IMR-90 (cell line): Measurements from ENCODE around the gene OPCML. TPM values are rescaled to one million over a fixed set of nuclear protein-coding genes. Genes with fewer than 3 reads are reported as not detected.

Experiments
- ATAC-seq: fragments of 200-7000 bp; cut with Tn5 transposase; 2 replicates; pipeline ENCODE4 v1.9.1; 2020; ENCODE audit warnings: low read depth, mild to moderate bottlenecking, moderate library complexity
- BruUV-seq: library from RNA; stranded (reverse); fragments of 400-500 nt; replicated peaks from 2 replicates; lab custom pipeline; 2021; lab: Mats Ljungman, UMichigan
- CTCF ChIA-PET: fragments of 300-600 bp; formaldehyde crosslinking; extraction: SDS; loops from one replicate; lab custom pipeline; 2021; ENCODE audit warnings: antibody characterized with exemption; lab: Yijun Ruan, JAX
- POLR2A ChIA-PET: fragments of 300-600 bp; sonication (Branson Sonifier 250); formaldehyde crosslinking; loops from one replicate; lab custom pipeline; 2022; ENCODE audit warnings: antibody characterized with exemption; ENCODE audit not compliant: unreplicated experiment; lab: Charles Lee
- DNase-seq: peaks from one replicate; pipeline ENCODE4 v3.0.0; 2013
- H2AFZ ChIP-seq: replicated peaks from 2 replicates; pipeline ENCODE3; 2013; ENCODE audit warnings: low read length, mild to moderate bottlenecking; ENCODE audit not compliant: poor library complexity
- H2AK5ac ChIP-seq: 2 replicates; pipeline ENCODE4 v1.6.1; 2013; ENCODE audit warnings: low read depth, low read length, inconsistent platforms
- H2AK9ac ChIP-seq: replicated peaks from 2 replicates; pipeline ENCODE3; 2013; ENCODE audit warnings: mild to moderate bottlenecking, low read depth, low read length, moderate library complexity; ENCODE audit not compliant: poor library complexity
- H2BK120ac ChIP-seq: 2 replicates; pipeline ENCODE4 v1.6.1; 2013; ENCODE audit warnings: low read depth, low read length, inconsistent platforms
- H2BK15ac ChIP-seq: 3 replicates; pipeline ENCODE4 v1.6.1; 2013; ENCODE audit warnings: low read depth, low read length, inconsistent platforms
- H2BK20ac ChIP-seq: 2 replicates; pipeline ENCODE4 v1.6.1; 2013; ENCODE audit warnings: low read depth, mild to moderate bottlenecking, inconsistent platforms, low read length, moderate library complexity
- H2BK5ac ChIP-seq: 2 replicates; pipeline ENCODE4 v1.6.1; 2013; ENCODE audit warnings: mild to moderate bottlenecking, low read depth, low read length, inconsistent platforms; ENCODE audit not compliant: poor library complexity, severe bottlenecking
- H3K14ac ChIP-seq: replicated peaks from 2 replicates; pipeline ENCODE4 v1.6.1; 2013; ENCODE audit warnings: low read depth, low read length, inconsistent platforms
- H3K18ac ChIP-seq: 2 replicates; pipeline ENCODE4 v1.6.1; 2013; ENCODE audit warnings: low read depth, low read length, control low read depth
- H3K23ac ChIP-seq: 2 replicates; pipeline ENCODE4 v1.6.1; 2013; ENCODE audit warnings: low read depth, low read length, inconsistent platforms
- H3K27ac ChIP-seq: 2 replicates; pipeline ENCODE4 v1.5.1; 2013; ENCODE audit warnings: mild to moderate bottlenecking, control low read depth, low read length; ENCODE audit not compliant: insufficient read depth
- H3K27me3 ChIP-seq: 2 replicates; pipeline ENCODE4 v1.6.1; 2013; ENCODE audit warnings: low read length; ENCODE audit not compliant: control insufficient read depth, insufficient read depth
- H3K36me3 ChIP-seq: 2 replicates; pipeline ENCODE4 v1.6.1; 2013; ENCODE audit warnings: low read length, mixed read lengths; ENCODE audit not compliant: control insufficient read depth, insufficient read depth
- H3K4ac ChIP-seq: 2 replicates; pipeline ENCODE4 v1.6.1; 2013; ENCODE audit warnings: low read depth, low read length, inconsistent platforms
- H3K4me1 ChIP-seq: 2 replicates; pipeline ENCODE4 v1.6.1; 2013; ENCODE audit warnings: low read length, mixed read lengths; ENCODE audit not compliant: control insufficient read depth, insufficient read depth
- H3K4me2 ChIP-seq: 2 replicates; pipeline ENCODE4 v1.6.1; 2013; ENCODE audit warnings: low read depth, mild to moderate bottlenecking, control low read depth, low read length, moderate library complexity
- H3K4me3 ChIP-seq: 2 replicates; pipeline ENCODE4 v1.5.1; 2013; ENCODE audit warnings: low read depth, mild to moderate bottlenecking, control low read depth, low read length, moderate library complexity; ENCODE audit not compliant: insufficient read depth
- H3K56ac ChIP-seq: 2 replicates; pipeline ENCODE4 v1.6.1; 2013; ENCODE audit warnings: low read length, inconsistent platforms; ENCODE audit not compliant: insufficient read depth; ENCODE audit errors: extremely low read depth
- H3K79me1 ChIP-seq, 2 experiments: 2 replicates each; pipeline ENCODE4 v1.6.1; 2013; ENCODE audit warnings: low read length in 2 of 2, inconsistent platforms in 1 of 2, low read depth in 1 of 2
- H3K9ac ChIP-seq: 2 replicates; pipeline ENCODE4 v1.6.1; 2013; ENCODE audit warnings: low read depth, low read length, control low read depth
- H3K9me1 ChIP-seq: 2 replicates; pipeline ENCODE4 v1.6.1; 2013; ENCODE audit warnings: low read length, inconsistent platforms; ENCODE audit not compliant: insufficient read depth
- H3K9me3 ChIP-seq: 2 replicates; pipeline ENCODE4 v1.6.1; 2013; ENCODE audit warnings: low read length; ENCODE audit not compliant: control insufficient read depth, insufficient read depth
- H4K20me1 ChIP-seq: 2 replicates; pipeline ENCODE4 v1.6.1; 2013; ENCODE audit warnings: low read length, inconsistent platforms; ENCODE audit not compliant: insufficient read depth
- H4K5ac ChIP-seq: 2 replicates; pipeline ENCODE4 v1.6.1; 2013; ENCODE audit warnings: mild to moderate bottlenecking, low read depth, low read length, control low read depth
- H4K8ac ChIP-seq, 2 experiments: 2 replicates each; pipeline ENCODE4 v1.6.1; 2013; ENCODE audit warnings: low read depth in 2 of 2, low read length in 2 of 2, control low read depth in 1 of 2, inconsistent platforms in 1 of 2
- H4K91ac ChIP-seq: 2 replicates; pipeline ENCODE4 v1.6.1; 2013; ENCODE audit warnings: low read depth, low read length, inconsistent platforms; ENCODE audit not compliant: insufficient read depth
- MAFK ChIP-seq: IDR thresholded peaks from 2 replicates; pipeline ENCODE4 v1.6.1; 2012; ENCODE audit warnings: low read depth, low read length, improper control_type of control experiment
- WGBS, 2 experiments: methylation state at CpG; one replicate each; pipeline versions ENCODE4 v1.1.5 to v1.1.7; 2013; ENCODE audit warnings: missing lambda C conversion rate in 2 of 2; ENCODE audit not compliant: insufficient read length in 1 of 2; ENCODE audit errors: extremely low coverage in 2 of 2; 5-methylcytosine and 5-hydroxymethylcytosine counted together
- dilution Hi-C: fragments of 300-500 bp; cut with HindIII; formaldehyde crosslinking; loops from one replicate; pipeline ENCODE4 v1.14.3; 2018; ENCODE audit warnings: low sequenced_read_pairs; ENCODE audit not compliant: unreplicated experiment
- in situ Hi-C: fragments of 300-500 bp; cut with MboI; formaldehyde crosslinking; loops from 3 replicates; pipeline ENCODE4 v1.14.3; 2019; ENCODE audit warnings: low sequenced_read_pairs, inconsistent platforms, mixed read lengths
- intact Hi-C: fragments of 100-400 bp; cut with micrococcal nuclease; formaldehyde crosslinking; loops from 2 replicates; pipeline ENCODE4 v1.10.0; 2022
- polyA plus RNA-seq, 3 experiments: library from polyadenylated mRNA; depleted of rRNA; stranded (reverse); fragments of >200 nt; gene quantifications; 2 replicates each; pipeline ENCODE4 v1.2.3, GENCODE V29; 2012; ENCODE audit warnings: low replicate concordance in 1 of 3
- total RNA-seq: library from RNA; depleted of rRNA; stranded (reverse); fragments of >200 nt; gene quantifications from 2 replicates; pipeline ENCODE4 v1.2.3, GENCODE V29; 2012

The OPCML gene
- total and polyA plus RNA-seq, 2 of the 4 experiments (the other 2 are of a cell fraction), result under 0.01 to 2.6 TPM

- Histone ChIP-seq H3K4me1 (no peaks in the 10 kb centered on the region), H2AK9ac (no peak overlapping the region), H3K23ac (no peak overlapping the region), H2BK5ac (no peak overlapping the region), H3K9ac (no peak overlapping the region), H3K79me1 (no peaks in the 10 kb centered on the region), H4K20me1 (no peaks in the 10 kb centered on the region), H3K14ac (no peak overlapping the region), H3K9me1 (no peaks in the 10 kb centered on the region), H2BK120ac (no peak overlapping the region), H4K5ac (no peak overlapping the region), H4K91ac (no peak overlapping the region), H3K27ac (no peak overlapping the region), H3K56ac (no peak overlapping the region), H3K4me2 (no peak overlapping the region), H2BK20ac (no peak overlapping the region), H3K36me3 (no peaks in the 10 kb centered on the region), H3K4ac (no peak overlapping the region), H3K4me3 (no peak overlapping the region), H4K8ac (no peak overlapping the region), H2AK5ac (no peak overlapping the region), H3K9me3 (no peaks in the 10 kb centered on the region), H2BK15ac (no peak overlapping the region), H2AFZ (no peak overlapping the region), H3K27me3 (no peaks in the 10 kb centered on the region), H3K18ac (no peak overlapping the region)
- no peak for ATAC-seq
- DNase-seq, result no peak
- intact Hi-C loops, result no loop called here
- BruUV-seq, result no TSS peak
- CTCF ChIA-PET, result no interaction called here
- POLR2A ChIA-PET, result no interaction called here
- dilution Hi-C loops, result no loop called here
- in situ Hi-C loops, result no loop called here
- TF ChIP-seq MAFK, result no peak
- WGBS, 2 experiments, result no CpG with 5 or more reads among the region's 4 CpGs
Measured at GRCh38 chr11:132396318-132396717, 1136.0 kb downstream of the OPCML start.
